ENCODE results near the gene LIMCH1. TPM values are rescaled to one million over a fixed set of nuclear protein-coding genes. Genes with fewer than 3 reads are reported as not detected.

LIMCH1 gene
- total and polyA plus RNA-seq, 7 donors: 0.46 to 26.0 (median 6.7) TPM

GRCh38 chr4:41597494-41597893 lies 59.5 kb downstream of the LIMCH1 start:
- H3K27ac ChIP-seq: no peak overlapping the region
- TF ChIP-seq POLR2A (IDR thresholded peaks at IDR 0.05) (no peak), POLR2AphosphoS5 (IDR thresholded peaks at IDR 0.05) (no peak), CTCF (IDR thresholded peaks at IDR 0.05) (no peak), EP300 (IDR thresholded peaks at IDR 0.05) (no peak)
- DNase-seq: no peak
- H3K9me3 ChIP-seq: no peaks in the 10 kb centered on the region
- peaks cover 0 to 42% (median 21%) of the 10 kb centered on the region in 4 donors for H3K4me1 ChIP-seq
- H3K36me3 ChIP-seq: no peaks in the 10 kb centered on the region
- intact Hi-C loops (cut with DNase I): no loop called here
- H3K27me3 ChIP-seq: no peaks in the 10 kb centered on the region
- H3K4me3 ChIP-seq: no peak overlapping the region

- Histone ChIP-seq H3K4me1 (peaks cover 0 to 52% (median 24%) of the 10 kb centered on the region in 4 donors), H3K27me3 (no peaks in the 10 kb centered on the region), H3K9me3 (no peaks in the 10 kb centered on the region), H3K27ac (no peak overlapping the region), H3K36me3 (no peaks in the 10 kb centered on the region), H3K4me3 (no peak overlapping the region)
- WGBS, 2 donors: 57 to 68% methylated on average over 2 of the region's 2 CpGs
- intact Hi-C loops (cut with DNase I): no loop called here
- DNase-seq: no peak
- no peak for TF ChIP-seq POLR2AphosphoS5 (IDR thresholded peaks at IDR 0.05)
- TF ChIP-seq POLR2A (IDR thresholded peaks at IDR 0.05): no peak
- TF ChIP-seq EP300 (IDR thresholded peaks at IDR 0.05): no peak
- no peak for TF ChIP-seq CTCF (IDR thresholded peaks at IDR 0.05)
Observed at GRCh38 chr4:41598580-41598979, 60.6 kb downstream of the LIMCH1 start.

- Histone ChIP-seq H3K36me3 (no peaks in the 10 kb centered on the region), H3K4me1 (peaks cover 0 to 47% (median 22%) of the 10 kb centered on the region in 4 donors), H3K27me3 (no peaks in the 10 kb centered on the region), H3K9me3 (no peaks in the 10 kb centered on the region), H3K4me3 (no peak overlapping the region), H3K27ac (no peak overlapping the region)
- DNase-seq: no peak
- intact Hi-C loops (cut with DNase I): no loop called here
- TF ChIP-seq CTCF (IDR thresholded peaks at IDR 0.05) (no peak), EP300 (IDR thresholded peaks at IDR 0.05) (no peak), POLR2AphosphoS5 (IDR thresholded peaks at IDR 0.05) (no peak), POLR2A (IDR thresholded peaks at IDR 0.05) (no peak)
Observed at GRCh38 chr4:41599192-41599786, 61.3 kb downstream of the LIMCH1 start.

GRCh38 chr4:41600243-41600912 lies 62.4 kb downstream of the LIMCH1 start:
- no peaks in the 10 kb centered on the region for H3K9me3 ChIP-seq
- DNase-seq: no peak
- H3K4me1 ChIP-seq: peaks cover 0 to 38% (median 18%) of the 10 kb centered on the region in 4 donors
- TF ChIP-seq EP300 (IDR thresholded peaks at IDR 0.05) (no peak), POLR2A (IDR thresholded peaks at IDR 0.05) (no peak), POLR2AphosphoS5 (IDR thresholded peaks at IDR 0.05) (no peak), CTCF (IDR thresholded peaks at IDR 0.05) (no peak)
- intact Hi-C loops (cut with DNase I): no loop called here
- no peak overlapping the region for H3K27ac ChIP-seq
- no peaks in the 10 kb centered on the region for H3K27me3 ChIP-seq
- 83 to 84% methylated on average over 6 of the region's 6 CpGs for WGBS, 2 donors
- no peaks in the 10 kb centered on the region for H3K36me3 ChIP-seq
- no peak overlapping the region for H3K4me3 ChIP-seq
